B cell (primary cell): Measurements from ENCODE around the gene NREP. TPM values are rescaled to one million over a fixed set of nuclear protein-coding genes. Genes with fewer than 3 reads are reported as not detected.

ENCODE experiments used
- ATAC-seq: fragments of 200-7000 bp; cut with Tn5 transposase; one replicate; pipeline ENCODE4 v1.10.0; 2021; ENCODE audit warnings: low read depth, mild to moderate bottlenecking, moderate number of reproducible peaks, moderate library complexity
- CTCF ChIA-PET: fragments of 350-600 bp; sonication (Branson Sonifier 250); formaldehyde crosslinking; loops from one replicate; lab custom pipeline; 2021; ENCODE audit warnings: antibody characterized with exemption, inconsistent platforms; lab: Charles Lee
- POLR2A ChIA-PET: fragments of 350-600 bp; sonication (Branson Sonifier 250); formaldehyde crosslinking; loops from one replicate; lab custom pipeline; 2021; ENCODE audit warnings: antibody characterized with exemption; lab: Charles Lee
- DNase-seq: peaks from one replicate; pipeline ENCODE4 v3.0.0; 2013
- H2AFZ ChIP-seq: 2 replicates; pipeline ENCODE4 v1.6.1; 2012; ENCODE audit warnings: mild to moderate bottlenecking, low read depth, low read length; ENCODE audit not compliant: insufficient read depth, poor library complexity, severe bottlenecking
- H3K27ac ChIP-seq, 2 donors: 1 replicate in 1 of 2; 2 replicates in 1 of 2; pipeline ENCODE4 v1.5.1; 2012 to 2013; ENCODE audit warnings: low read length in 2 of 2, mild to moderate bottlenecking in 2 of 2, moderate library complexity in 1 of 2
- H3K27me3 ChIP-seq, 4 experiments: fragments of 200-600 bp in 1 of 4; sonication (generic) in 1 of 4; replicated peaks in 1 of 4; 1 replicate in 2 of 4; 2 replicates in 2 of 4; pipeline versions ENCODE4 v1.6.1 to v1.7.0; 2013 to 2016; ENCODE audit warnings: low read length in 3 of 4, mild to moderate bottlenecking in 2 of 4, mixed read lengths in 1 of 4, moderate library complexity in 1 of 4; ENCODE audit not compliant: insufficient read depth in 4 of 4, control insufficient read depth in 3 of 4; ENCODE audit errors: control extremely low read depth in 1 of 4
- H3K36me3 ChIP-seq, 2 experiments: replicated peaks in 1 of 2; 1 replicate in 1 of 2; 2 replicates in 1 of 2; pipeline versions ENCODE4 v1.6.1 to v1.7.1; 2013; ENCODE audit warnings: low read length in 1 of 2; ENCODE audit not compliant: insufficient read depth in 2 of 2, control insufficient read depth in 1 of 2; ENCODE audit errors: control extremely low read depth in 1 of 2, extremely low read depth in 1 of 2
- H3K4me1 ChIP-seq, 2 donors: fragments of 200-600 bp in 1 of 2; sonication (generic) in 1 of 2; 1 replicate in 1 of 2; 2 replicates in 1 of 2; pipeline versions ENCODE4 v1.5.1 to v1.6.1; 2013 to 2017; ENCODE audit warnings: low read length in 2 of 2; ENCODE audit not compliant: control insufficient read depth in 2 of 2, insufficient read depth in 2 of 2
- H3K4me2 ChIP-seq: replicated peaks from 2 replicates; pipeline ENCODE3; 2012; ENCODE audit warnings: mild to moderate bottlenecking, low read depth, low read length; ENCODE audit not compliant: poor library complexity, severe bottlenecking
- H3K4me3 ChIP-seq, 5 experiments: fragments of 200-600 bp in 1 of 5; sonication (generic) in 1 of 5; 1 replicate in 3 of 5; 2 replicates in 2 of 5; pipeline versions ENCODE4 v1.5.1 to v1.7.0; 2011 to 2016; ENCODE audit warnings: low read length in 4 of 5, mild to moderate bottlenecking in 4 of 5, low read depth in 2 of 5, control low read depth in 1 of 5, moderate library complexity in 1 of 5; ENCODE audit not compliant: insufficient read depth in 1 of 5; ENCODE audit errors: control extremely low read depth in 1 of 5, extremely low read depth in 1 of 5
- H3K79me2 ChIP-seq: fragments of 200-600 bp; sonication (generic); one replicate; pipeline ENCODE4 v1.6.0; 2016; ENCODE audit warnings: low read length; ENCODE audit not compliant: control insufficient read depth, insufficient read depth
- H3K9ac ChIP-seq: fragments of 200-600 bp; sonication (generic); 2 replicates; pipeline ENCODE4 v1.6.1; 2017; ENCODE audit warnings: mild to moderate bottlenecking, low read length, moderate library complexity
- H3K9me3 ChIP-seq, 3 donors: one replicate each; pipeline versions ENCODE4 v1.6.1 to v1.7.1; 2013; ENCODE audit warnings: low read length in 2 of 3; ENCODE audit not compliant: control insufficient read depth in 2 of 3, insufficient read depth in 1 of 3; ENCODE audit errors: control extremely low read depth in 1 of 3
- H4K20me1 ChIP-seq: 2 replicates; pipeline ENCODE4 v1.6.0; 2012; ENCODE audit warnings: mild to moderate bottlenecking, low read length; ENCODE audit not compliant: insufficient read depth, control insufficient read depth, poor library complexity, severe bottlenecking
- H3K27ac Mint-ChIP-seq: one replicate; pipeline ENCODE4 v1.8.0; 2021; ENCODE audit warnings: mixed read lengths
- H3K27me3 Mint-ChIP-seq: one replicate; pipeline ENCODE4 v1.8.0; 2021; ENCODE audit warnings: mixed read lengths
- H3K4me1 Mint-ChIP-seq: one replicate; pipeline ENCODE4 v1.8.0; 2021; ENCODE audit warnings: mixed read lengths
- H3K4me3 Mint-ChIP-seq: one replicate; pipeline ENCODE4 v1.8.0; 2021; ENCODE audit warnings: mixed read lengths
- H3K9me3 Mint-ChIP-seq: one replicate; pipeline ENCODE4 v1.8.0; 2022; ENCODE audit warnings: mixed read lengths; ENCODE audit not compliant: insufficient read depth
- EZH2 ChIP-seq: IDR thresholded peaks from 2 replicates; pipeline ENCODE4 v1.6.1; 2012; ENCODE audit warnings: borderline replicate concordance, low read depth, mild to moderate bottlenecking, moderate library complexity, low read length; ENCODE audit not compliant: insufficient read depth, poor library complexity, severe bottlenecking
- WGBS: methylation state at CpG from one replicate; pipeline ENCODE4 v1.1.5; 2013; ENCODE audit warnings: missing lambda C conversion rate; ENCODE audit not compliant: insufficient coverage; 5-methylcytosine and 5-hydroxymethylcytosine counted together
- intact Hi-C: fragments of 100-400 bp; cut with micrococcal nuclease; formaldehyde crosslinking; loops from one replicate; pipeline ENCODE4 v1.10.0; 2022
- polyA plus RNA-seq: library from polyadenylated mRNA; depleted of rRNA; stranded (reverse); fragments of >200 nt; gene quantifications from 2 replicates; pipeline ENCODE4 v1.2.3, GENCODE V29; 2012
- total RNA-seq, 2 donors: library from RNA; stranded (reverse); fragments of 120-200 nt in 1 of 2; gene quantifications; 1 replicate in 1 of 2; 2 replicates in 1 of 2; pipeline versions ENCODE4 v1.2.3 to v1.2.4, GENCODE V29; 2013 to 2022
- TF ChIP-seq, protein P1 (sequence below): fragments of 200-600 bp; IDR thresholded peaks from one replicate; pipeline ENCODE4 v1.8.0; 2022; ENCODE audit warnings: antibody characterized with exemption, mild to moderate bottlenecking

Gene NREP
- total and polyA plus RNA-seq, 2 donors (not counting 1 experiment from before 2014, with no cell fraction given), result 6.7 to 17.0 TPM

DNA sequence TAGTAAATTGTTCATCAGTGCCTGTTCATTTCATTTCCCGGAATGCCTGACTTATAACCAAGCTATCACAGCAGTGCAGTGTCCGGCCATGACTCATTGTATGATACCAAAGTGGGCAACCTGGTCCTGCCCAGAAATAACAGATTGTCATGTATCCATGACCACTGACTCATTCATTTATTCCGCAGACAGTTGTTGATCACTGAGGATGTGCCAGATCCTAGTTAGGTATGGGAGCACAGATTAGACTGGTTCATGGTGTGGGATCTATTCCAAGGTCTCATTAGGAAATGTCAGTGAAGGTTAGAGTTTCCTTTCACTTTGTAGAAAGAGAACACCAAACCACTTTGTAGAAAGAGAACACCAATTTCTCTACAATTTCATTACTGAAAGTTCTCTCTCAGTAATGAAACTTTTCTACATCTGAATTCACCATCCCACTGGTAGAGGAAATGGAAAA lies 8.7 kb downstream of the NREP start:
- Histone ChIP-seq H3K9me3 (no peaks in the 10 kb centered on the region), H3K27me3 (no peaks in the 10 kb centered on the region), H3K36me3 (no peaks in the 10 kb centered on the region), H3K27ac (no peak overlapping the region), H2AFZ (no peak overlapping the region), H3K79me2 (no peaks in the 10 kb centered on the region), H3K4me1 (no peaks in the 10 kb centered on the region), H3K9ac (no peak overlapping the region), H4K20me1 (no peaks in the 10 kb centered on the region), H3K4me3 (no peak overlapping the region), H3K4me2 (no peak overlapping the region)
- ATAC-seq, result no peak
- ChIA-PET CTCF (no interaction called here), POLR2A (no interaction called here)
- no peak for TF ChIP-seq EZH2
- TF ChIP-seq, protein P1, sequence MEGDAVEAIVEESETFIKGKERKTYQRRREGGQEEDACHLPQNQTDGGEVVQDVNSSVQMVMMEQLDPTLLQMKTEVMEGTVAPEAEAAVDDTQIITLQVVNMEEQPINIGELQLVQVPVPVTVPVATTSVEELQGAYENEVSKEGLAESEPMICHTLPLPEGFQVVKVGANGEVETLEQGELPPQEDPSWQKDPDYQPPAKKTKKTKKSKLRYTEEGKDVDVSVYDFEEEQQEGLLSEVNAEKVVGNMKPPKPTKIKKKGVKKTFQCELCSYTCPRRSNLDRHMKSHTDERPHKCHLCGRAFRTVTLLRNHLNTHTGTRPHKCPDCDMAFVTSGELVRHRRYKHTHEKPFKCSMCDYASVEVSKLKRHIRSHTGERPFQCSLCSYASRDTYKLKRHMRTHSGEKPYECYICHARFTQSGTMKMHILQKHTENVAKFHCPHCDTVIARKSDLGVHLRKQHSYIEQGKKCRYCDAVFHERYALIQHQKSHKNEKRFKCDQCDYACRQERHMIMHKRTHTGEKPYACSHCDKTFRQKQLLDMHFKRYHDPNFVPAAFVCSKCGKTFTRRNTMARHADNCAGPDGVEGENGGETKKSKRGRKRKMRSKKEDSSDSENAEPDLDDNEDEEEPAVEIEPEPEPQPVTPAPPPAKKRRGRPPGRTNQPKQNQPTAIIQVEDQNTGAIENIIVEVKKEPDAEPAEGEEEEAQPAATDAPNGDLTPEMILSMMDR, result no peak
- H3K4me1 Mint-ChIP-seq, result no peaks in the 10 kb centered on the region
- intact Hi-C loops, result no loop called here
- no peaks in the 10 kb centered on the region for H3K9me3 Mint-ChIP-seq
- H3K27me3 Mint-ChIP-seq, result no peaks in the 10 kb centered on the region
- DNase-seq, result no peak
- no peak overlapping the region for H3K27ac Mint-ChIP-seq
- no CpG with 5 or more reads among the region's 3 CpGs for WGBS
- H3K4me3 Mint-ChIP-seq, result no peak overlapping the region

GRCh38 chr5:111747337-111747736 lies 9.7 kb downstream of the NREP start:
- Histone ChIP-seq H2AFZ (no peak overlapping the region), H4K20me1 (no peaks in the 10 kb centered on the region), H3K79me2 (no peaks in the 10 kb centered on the region), H3K4me1 (peaks cover 0 to 3% of the 10 kb centered on the region in 2 donors), H3K9ac (no peak overlapping the region), H3K4me3 (no peak overlapping the region), H3K27me3 (no peaks in the 10 kb centered on the region), H3K4me2 (no peak overlapping the region), H3K36me3 (no peaks in the 10 kb centered on the region), H3K9me3 (no peaks in the 10 kb centered on the region), H3K27ac (no peak overlapping the region)
- no peak overlapping the region for H3K4me3 Mint-ChIP-seq
- H3K4me1 Mint-ChIP-seq, result peaks cover 2% of the 10 kb centered on the region
- H3K9me3 Mint-ChIP-seq, result no peaks in the 10 kb centered on the region
- POLR2A ChIA-PET, result no interaction called here
- no peak for TF ChIP-seq EZH2
- TF ChIP-seq, protein P1, result no peak
- no peaks in the 10 kb centered on the region for H3K27me3 Mint-ChIP-seq
- CTCF ChIA-PET, result no interaction called here
- ATAC-seq, result no peak
- intact Hi-C loops, result no loop called here
- H3K27ac Mint-ChIP-seq, result no peak overlapping the region
- no peak for DNase-seq
- WGBS, result 100% methylated on average over 1 of the region's 2 CpGs
